ENCODE measurements around the gene NPFFR2. TPM values are rescaled to one million over a fixed set of nuclear protein-coding genes. Genes with fewer than 3 reads are reported as not detected.

Gene NPFFR2
- total and polyA plus RNA-seq, 4 donors, result 0.05 TPM; not detected in 3

DNA sequence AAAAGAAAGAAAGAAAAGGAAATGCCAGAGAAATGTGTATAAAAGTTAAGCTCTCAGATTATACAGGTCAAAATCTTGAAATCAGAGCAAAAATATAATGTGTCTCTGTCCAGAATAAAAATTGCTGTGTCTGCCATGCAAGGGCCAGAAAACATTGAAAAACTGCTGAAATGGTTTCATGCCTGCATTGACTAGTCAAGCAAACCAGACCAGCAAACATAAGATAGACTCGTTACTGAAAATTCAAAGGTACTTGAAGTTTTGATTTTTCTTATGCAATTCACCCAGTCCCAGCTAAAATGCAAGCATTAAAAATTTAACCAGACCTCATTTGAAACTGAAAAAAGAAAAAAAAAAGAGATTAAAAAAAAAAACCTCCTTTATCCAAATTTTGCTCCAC lies 37.2 kb upstream of the NPFFR2 start:
- no peaks in the 10 kb centered on the region for H3K4me1 ChIP-seq (ENCODE audit: control insufficient read depth in 4 of 4, insufficient read depth in 4 of 4, low read length in 3 of 4)
- no peak overlapping the region for H3K9ac ChIP-seq (ENCODE audit: low read depth in 1 of 2, low read length in 2 of 2)
- no peaks in the 10 kb centered on the region for H3K9me3 ChIP-seq (ENCODE audit: control insufficient read depth in 4 of 4, low read length in 3 of 4)
- DNase-seq (ENCODE audit: low spot score), result no peak
- no peak overlapping the region for H3K4me3 ChIP-seq (ENCODE audit: low read depth in 1 of 3, low read length in 3 of 3)
- H3K27ac ChIP-seq (ENCODE audit: low read depth in 1 of 2, low read length in 2 of 2), result no peak overlapping the region
- TF ChIP-seq RXRA (IDR thresholded peaks at IDR 0.05) (no peak), SP1 (IDR thresholded peaks at IDR 0.05) (no peak), GABPA (IDR thresholded peaks at IDR 0.05 in 1 of 2, conservative IDR thresholded peaks at IDR 0.05 in 1 of 2) (no peak), FOXA1 (IDR thresholded peaks at IDR 0.05) (no peak), HNF4A (conservative IDR thresholded peaks at IDR 0.05) (no peak), YY1 (IDR thresholded peaks at IDR 0.05) (no peak), JUND (IDR thresholded peaks at IDR 0.05) (no peak), FOXA2 (IDR thresholded peaks at IDR 0.05) (no peak), EGR1 (IDR thresholded peaks at IDR 0.05; ENCODE audit: low read depth in 2 of 2) (no peak), HNF4G (IDR thresholded peaks at IDR 0.05) (no peak), NR2F2 (IDR thresholded peaks at IDR 0.05) (no peak)
- TF ChIP-seq, protein P1, sequence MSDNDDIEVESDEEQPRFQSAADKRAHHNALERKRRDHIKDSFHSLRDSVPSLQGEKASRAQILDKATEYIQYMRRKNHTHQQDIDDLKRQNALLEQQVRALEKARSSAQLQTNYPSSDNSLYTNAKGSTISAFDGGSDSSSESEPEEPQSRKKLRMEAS (IDR thresholded peaks at IDR 0.05), result no peak
- TF ChIP-seq, protein P2, sequence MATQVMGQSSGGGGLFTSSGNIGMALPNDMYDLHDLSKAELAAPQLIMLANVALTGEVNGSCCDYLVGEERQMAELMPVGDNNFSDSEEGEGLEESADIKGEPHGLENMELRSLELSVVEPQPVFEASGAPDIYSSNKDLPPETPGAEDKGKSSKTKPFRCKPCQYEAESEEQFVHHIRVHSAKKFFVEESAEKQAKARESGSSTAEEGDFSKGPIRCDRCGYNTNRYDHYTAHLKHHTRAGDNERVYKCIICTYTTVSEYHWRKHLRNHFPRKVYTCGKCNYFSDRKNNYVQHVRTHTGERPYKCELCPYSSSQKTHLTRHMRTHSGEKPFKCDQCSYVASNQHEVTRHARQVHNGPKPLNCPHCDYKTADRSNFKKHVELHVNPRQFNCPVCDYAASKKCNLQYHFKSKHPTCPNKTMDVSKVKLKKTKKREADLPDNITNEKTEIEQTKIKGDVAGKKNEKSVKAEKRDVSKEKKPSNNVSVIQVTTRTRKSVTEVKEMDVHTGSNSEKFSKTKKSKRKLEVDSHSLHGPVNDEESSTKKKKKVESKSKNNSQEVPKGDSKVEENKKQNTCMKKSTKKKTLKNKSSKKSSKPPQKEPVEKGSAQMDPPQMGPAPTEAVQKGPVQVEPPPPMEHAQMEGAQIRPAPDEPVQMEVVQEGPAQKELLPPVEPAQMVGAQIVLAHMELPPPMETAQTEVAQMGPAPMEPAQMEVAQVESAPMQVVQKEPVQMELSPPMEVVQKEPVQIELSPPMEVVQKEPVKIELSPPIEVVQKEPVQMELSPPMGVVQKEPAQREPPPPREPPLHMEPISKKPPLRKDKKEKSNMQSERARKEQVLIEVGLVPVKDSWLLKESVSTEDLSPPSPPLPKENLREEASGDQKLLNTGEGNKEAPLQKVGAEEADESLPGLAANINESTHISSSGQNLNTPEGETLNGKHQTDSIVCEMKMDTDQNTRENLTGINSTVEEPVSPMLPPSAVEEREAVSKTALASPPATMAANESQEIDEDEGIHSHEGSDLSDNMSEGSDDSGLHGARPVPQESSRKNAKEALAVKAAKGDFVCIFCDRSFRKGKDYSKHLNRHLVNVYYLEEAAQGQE (IDR thresholded peaks at IDR 0.05), result no peak
- TF ChIP-seq, protein P3, sequence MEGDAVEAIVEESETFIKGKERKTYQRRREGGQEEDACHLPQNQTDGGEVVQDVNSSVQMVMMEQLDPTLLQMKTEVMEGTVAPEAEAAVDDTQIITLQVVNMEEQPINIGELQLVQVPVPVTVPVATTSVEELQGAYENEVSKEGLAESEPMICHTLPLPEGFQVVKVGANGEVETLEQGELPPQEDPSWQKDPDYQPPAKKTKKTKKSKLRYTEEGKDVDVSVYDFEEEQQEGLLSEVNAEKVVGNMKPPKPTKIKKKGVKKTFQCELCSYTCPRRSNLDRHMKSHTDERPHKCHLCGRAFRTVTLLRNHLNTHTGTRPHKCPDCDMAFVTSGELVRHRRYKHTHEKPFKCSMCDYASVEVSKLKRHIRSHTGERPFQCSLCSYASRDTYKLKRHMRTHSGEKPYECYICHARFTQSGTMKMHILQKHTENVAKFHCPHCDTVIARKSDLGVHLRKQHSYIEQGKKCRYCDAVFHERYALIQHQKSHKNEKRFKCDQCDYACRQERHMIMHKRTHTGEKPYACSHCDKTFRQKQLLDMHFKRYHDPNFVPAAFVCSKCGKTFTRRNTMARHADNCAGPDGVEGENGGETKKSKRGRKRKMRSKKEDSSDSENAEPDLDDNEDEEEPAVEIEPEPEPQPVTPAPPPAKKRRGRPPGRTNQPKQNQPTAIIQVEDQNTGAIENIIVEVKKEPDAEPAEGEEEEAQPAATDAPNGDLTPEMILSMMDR (IDR thresholded peaks at IDR 0.05; ENCODE audit: low read depth, low read length, missing input control), result no peak
- TF ChIP-seq, protein P4, sequence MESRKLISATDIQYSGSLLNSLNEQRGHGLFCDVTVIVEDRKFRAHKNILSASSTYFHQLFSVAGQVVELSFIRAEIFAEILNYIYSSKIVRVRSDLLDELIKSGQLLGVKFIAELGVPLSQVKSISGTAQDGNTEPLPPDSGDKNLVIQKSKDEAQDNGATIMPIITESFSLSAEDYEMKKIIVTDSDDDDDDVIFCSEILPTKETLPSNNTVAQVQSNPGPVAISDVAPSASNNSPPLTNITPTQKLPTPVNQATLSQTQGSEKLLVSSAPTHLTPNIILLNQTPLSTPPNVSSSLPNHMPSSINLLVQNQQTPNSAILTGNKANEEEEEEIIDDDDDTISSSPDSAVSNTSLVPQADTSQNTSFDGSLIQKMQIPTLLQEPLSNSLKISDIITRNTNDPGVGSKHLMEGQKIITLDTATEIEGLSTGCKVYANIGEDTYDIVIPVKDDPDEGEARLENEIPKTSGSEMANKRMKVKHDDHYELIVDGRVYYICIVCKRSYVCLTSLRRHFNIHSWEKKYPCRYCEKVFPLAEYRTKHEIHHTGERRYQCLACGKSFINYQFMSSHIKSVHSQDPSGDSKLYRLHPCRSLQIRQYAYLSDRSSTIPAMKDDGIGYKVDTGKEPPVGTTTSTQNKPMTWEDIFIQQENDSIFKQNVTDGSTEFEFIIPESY (IDR thresholded peaks at IDR 0.05), result no peak
- H3K27me3 ChIP-seq (ENCODE audit: control insufficient read depth in 4 of 4, insufficient read depth in 4 of 4, low read length in 3 of 4), result no peaks in the 10 kb centered on the region
- H3K36me3 ChIP-seq (ENCODE audit: control insufficient read depth in 4 of 4, insufficient read depth in 3 of 4, low read depth in 1 of 4, low read length in 3 of 4), result no peaks in the 10 kb centered on the region
- WGBS, result 37% methylated on average over 1 of the region's 1 CpG

DNA sequence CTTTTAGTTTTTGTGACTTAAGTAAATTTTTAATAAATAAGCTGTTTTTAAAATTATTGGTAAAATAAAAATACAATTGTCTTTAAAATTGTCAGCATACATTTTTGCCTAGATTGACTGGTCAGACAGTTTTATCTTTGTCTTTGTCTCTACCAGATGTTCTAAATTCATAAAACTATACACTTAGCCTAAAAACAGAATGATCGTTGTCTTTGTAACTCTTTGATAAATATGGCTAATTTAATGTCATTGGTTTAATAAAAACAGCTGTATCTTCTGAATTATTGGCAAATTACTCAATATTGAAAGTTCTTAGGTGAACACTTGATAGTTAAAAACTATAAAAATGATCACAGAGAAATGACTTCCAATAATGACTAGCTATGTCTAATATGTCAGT lies 36.5 kb upstream of the NPFFR2 start:
- Histone ChIP-seq H3K27me3 (ENCODE audit: control insufficient read depth in 4 of 4, insufficient read depth in 4 of 4, low read length in 3 of 4) (no peaks in the 10 kb centered on the region), H3K9me3 (ENCODE audit: control insufficient read depth in 4 of 4, low read length in 3 of 4) (no peaks in the 10 kb centered on the region), H3K9ac (ENCODE audit: low read depth in 1 of 2, low read length in 2 of 2) (no peak overlapping the region), H3K4me3 (ENCODE audit: low read depth in 1 of 3, low read length in 3 of 3) (no peak overlapping the region), H3K27ac (ENCODE audit: low read depth in 1 of 2, low read length in 2 of 2) (no peak overlapping the region), H3K4me1 (ENCODE audit: control insufficient read depth in 4 of 4, insufficient read depth in 4 of 4, low read length in 3 of 4) (no peaks in the 10 kb centered on the region), H3K36me3 (ENCODE audit: control insufficient read depth in 4 of 4, insufficient read depth in 3 of 4, low read depth in 1 of 4, low read length in 3 of 4) (no peaks in the 10 kb centered on the region)
- WGBS, result 89% methylated on average over 1 of the region's 1 CpG
- DNase-seq (ENCODE audit: low spot score), result no peak
- no peak for TF ChIP-seq HNF4A (conservative IDR thresholded peaks at IDR 0.05)
- no peak for TF ChIP-seq FOXA1 (IDR thresholded peaks at IDR 0.05)
- no peak for TF ChIP-seq TAF1 (conservative IDR thresholded peaks at IDR 0.05)

Data from liver (tissue), 9 donors.